ENCODE measurements around the gene BCL2L15. TPM values are rescaled to one million over a fixed set of nuclear protein-coding genes. Genes with fewer than 3 reads are reported as not detected.

BCL2L15 gene
- total RNA-seq, 4 donors from 2014 or later: 0.17 to 86.4 (median 1.4) TPM; not detected in 1

GRCh38 chr1:113861641-113862040, 25.7 kb downstream of the BCL2L15 start:
- H3K4me3 ChIP-seq (ENCODE audit: low read depth, poor library complexity, severe bottlenecking): no peak overlapping the region
- TF ChIP-seq POLR2A (IDR thresholded peaks at IDR 0.05): no peak
- TF ChIP-seq, protein P1, sequence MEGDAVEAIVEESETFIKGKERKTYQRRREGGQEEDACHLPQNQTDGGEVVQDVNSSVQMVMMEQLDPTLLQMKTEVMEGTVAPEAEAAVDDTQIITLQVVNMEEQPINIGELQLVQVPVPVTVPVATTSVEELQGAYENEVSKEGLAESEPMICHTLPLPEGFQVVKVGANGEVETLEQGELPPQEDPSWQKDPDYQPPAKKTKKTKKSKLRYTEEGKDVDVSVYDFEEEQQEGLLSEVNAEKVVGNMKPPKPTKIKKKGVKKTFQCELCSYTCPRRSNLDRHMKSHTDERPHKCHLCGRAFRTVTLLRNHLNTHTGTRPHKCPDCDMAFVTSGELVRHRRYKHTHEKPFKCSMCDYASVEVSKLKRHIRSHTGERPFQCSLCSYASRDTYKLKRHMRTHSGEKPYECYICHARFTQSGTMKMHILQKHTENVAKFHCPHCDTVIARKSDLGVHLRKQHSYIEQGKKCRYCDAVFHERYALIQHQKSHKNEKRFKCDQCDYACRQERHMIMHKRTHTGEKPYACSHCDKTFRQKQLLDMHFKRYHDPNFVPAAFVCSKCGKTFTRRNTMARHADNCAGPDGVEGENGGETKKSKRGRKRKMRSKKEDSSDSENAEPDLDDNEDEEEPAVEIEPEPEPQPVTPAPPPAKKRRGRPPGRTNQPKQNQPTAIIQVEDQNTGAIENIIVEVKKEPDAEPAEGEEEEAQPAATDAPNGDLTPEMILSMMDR (IDR thresholded peaks at IDR 0.05): no peak
- WGBS, 2 donors: 92 to 93% methylated on average over 5 of the region's 5 CpGs
- no peak for DNase-seq (ENCODE audit: low spot score in 2 of 2)
- intact Hi-C loops (cut with DNase I; ENCODE audit: low total_unique reads): no loop called here

DNA sequence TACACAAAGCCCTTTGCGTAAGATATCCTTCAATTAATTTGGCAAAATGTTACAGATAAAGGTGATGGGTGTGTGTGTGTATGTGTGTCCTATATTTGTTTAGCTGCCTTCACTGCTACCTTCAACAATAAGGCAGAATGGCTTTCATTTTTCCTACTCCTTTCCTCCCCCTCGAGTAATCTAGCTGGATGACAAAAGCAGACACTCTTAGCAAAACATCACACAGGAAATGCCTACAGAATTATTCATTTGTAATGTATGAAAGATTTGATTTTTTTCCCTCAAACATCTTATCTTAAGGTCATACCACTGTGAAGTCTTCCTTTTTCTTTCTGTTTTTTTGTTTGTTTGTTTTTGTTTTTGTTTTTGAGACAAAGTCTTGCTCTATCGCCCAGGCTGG, 26.5 kb downstream of the BCL2L15 start:
- TF ChIP-seq, protein P1 (IDR thresholded peaks at IDR 0.05): no peak
- no peak for TF ChIP-seq POLR2A (IDR thresholded peaks at IDR 0.05)
- intact Hi-C loops (cut with DNase I; ENCODE audit: low total_unique reads): no loop called here
- DNase-seq (ENCODE audit: low spot score in 2 of 2): no peak
- WGBS, 2 donors: 68 to 73% methylated on average over 3 of the region's 3 CpGs
- H3K4me3 ChIP-seq (ENCODE audit: low read depth, poor library complexity, severe bottlenecking): no peak overlapping the region

GRCh38 chr1:113859478-113860175, 27.8 kb downstream of the BCL2L15 start:
- no peak overlapping the region for H3K4me3 ChIP-seq (ENCODE audit: low read depth, poor library complexity, severe bottlenecking)
- DNase-seq (ENCODE audit: low spot score in 2 of 2): no peak
- 57 to 61% methylated on average over 3 of the region's 3 CpGs for WGBS, 2 donors
- intact Hi-C loops (cut with DNase I; ENCODE audit: low total_unique reads): no loop called here
- no peak for TF ChIP-seq POLR2A (IDR thresholded peaks at IDR 0.05)

- WGBS, 2 donors: 70 to 82% methylated on average over 1 of the region's 1 CpG
- no peak overlapping the region for H3K4me3 ChIP-seq (ENCODE audit: low read depth, poor library complexity, severe bottlenecking)
- intact Hi-C loops (cut with DNase I; ENCODE audit: low total_unique reads): no loop called here
- no peak for DNase-seq (ENCODE audit: low spot score in 2 of 2)
- no peak for TF ChIP-seq POLR2A (IDR thresholded peaks at IDR 0.05)
- TF ChIP-seq, protein P1 (IDR thresholded peaks at IDR 0.05): no peak
These were observed 28.4 kb downstream of the BCL2L15 start for GRCh38 chr1:113858982-113859381.

DNA sequence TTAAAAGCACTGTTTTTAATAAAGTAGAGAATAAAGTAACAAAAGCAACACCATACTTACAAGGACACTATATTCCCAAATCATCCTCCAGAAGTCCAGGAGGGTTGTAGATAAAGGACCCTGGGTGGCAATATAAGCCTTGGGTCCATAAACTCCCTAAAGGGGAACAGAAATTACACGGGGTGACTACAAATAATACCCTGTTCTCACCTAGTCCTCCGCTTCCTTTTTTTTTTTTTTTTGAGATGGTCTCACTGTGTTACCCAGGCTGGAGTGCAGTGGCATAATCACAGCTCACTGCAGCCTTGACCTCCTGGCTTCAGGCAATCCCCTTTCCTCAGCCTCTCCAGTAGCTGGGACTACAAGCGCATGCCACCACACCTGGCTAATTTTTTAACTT, 29.0 kb downstream of the BCL2L15 start:
- no peak for DNase-seq (ENCODE audit: low spot score in 2 of 2)
- intact Hi-C loops (cut with DNase I; ENCODE audit: low total_unique reads): no loop called here
- no peak for TF ChIP-seq POLR2A (IDR thresholded peaks at IDR 0.05)
- TF ChIP-seq, protein P1 (IDR thresholded peaks at IDR 0.05): no peak
- H3K4me3 ChIP-seq (ENCODE audit: low read depth, poor library complexity, severe bottlenecking): no peak overlapping the region
- WGBS, 2 donors: 84 to 92% methylated on average over 3 of the region's 3 CpGs

- intact Hi-C loops (cut with DNase I; ENCODE audit: low total_unique reads): loop anchor here (1.0 kb wide), 1 partner anchor 17 kb away; no protein-coding TSS in a partner anchor
- WGBS, 2 donors: 78 to 82% methylated on average over 3 of the region's 3 CpGs
- TF ChIP-seq POLR2A (IDR thresholded peaks at IDR 0.05): no peak
- TF ChIP-seq, protein P1 (IDR thresholded peaks at IDR 0.05): no peak
- DNase-seq (ENCODE audit: low spot score in 2 of 2): no peak
- H3K4me3 ChIP-seq (ENCODE audit: low read depth, poor library complexity, severe bottlenecking): no peak overlapping the region
These were observed 29.6 kb downstream of the BCL2L15 start for GRCh38 chr1:113857776-113858175.

Measured in lower leg skin (tissue), 4 donors.